Stimulated activated CD4-positive, alpha-beta T cell treated with anti-CD3 and anti-CD28 coated beads, Interleukin-12 subunit alpha, Interleukin-12 subunit beta, amount 100 ng/mL, for 48 hours (primary cell): ENCODE measurements around the gene COL17A1.

Source experiments
- DNase-seq, 3 donors: peaks; one replicate each; pipeline ENCODE4 v3.0.0-alpha.2; 2020; ENCODE audit warnings: low read depth in 2 of 3, low spot score in 1 of 3

COL17A1 gene

DNA sequence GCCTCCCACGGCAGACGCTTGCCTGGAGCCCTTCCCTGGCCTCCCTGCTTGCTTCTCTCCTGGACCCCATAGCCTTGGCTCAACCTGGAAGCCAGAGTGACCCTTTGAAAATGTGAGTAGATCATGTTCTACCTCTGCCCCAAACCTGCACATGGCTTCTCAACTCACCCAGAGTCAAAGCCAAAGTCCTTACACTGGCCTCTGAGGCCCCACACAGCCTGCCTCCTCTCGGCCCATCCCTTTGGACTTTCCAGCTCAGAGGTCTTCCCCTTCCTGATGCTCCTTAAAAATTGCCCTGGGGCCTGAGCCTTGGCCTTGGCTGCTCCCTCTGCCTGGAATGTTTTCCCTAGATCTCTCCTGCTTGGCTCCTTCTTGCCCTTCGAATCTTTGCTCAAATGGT, 32.5 kb downstream of the COL17A1 start:
- DNase-seq = no peak

DNA sequence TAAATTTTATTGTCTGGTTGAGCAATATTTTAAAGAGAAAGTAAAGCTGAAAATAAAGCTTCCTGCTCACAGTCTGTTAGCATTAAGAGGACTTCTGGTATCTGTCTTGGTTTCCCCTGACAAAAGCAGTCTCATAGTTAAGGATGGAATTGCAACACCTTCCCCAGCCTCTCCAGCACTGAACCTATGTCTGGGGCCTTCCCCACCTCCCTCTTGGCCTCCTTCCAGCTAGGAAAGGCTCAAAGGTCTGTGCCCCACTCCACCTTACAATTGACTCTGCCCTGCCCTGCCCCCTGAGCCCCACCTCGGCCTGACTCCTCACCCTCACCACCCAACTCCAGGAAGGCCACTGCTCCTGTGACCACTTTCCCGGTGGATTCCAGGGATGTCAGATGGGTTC, 33.2 kb downstream of the COL17A1 start:
- DNase-seq = no peak

DNA sequence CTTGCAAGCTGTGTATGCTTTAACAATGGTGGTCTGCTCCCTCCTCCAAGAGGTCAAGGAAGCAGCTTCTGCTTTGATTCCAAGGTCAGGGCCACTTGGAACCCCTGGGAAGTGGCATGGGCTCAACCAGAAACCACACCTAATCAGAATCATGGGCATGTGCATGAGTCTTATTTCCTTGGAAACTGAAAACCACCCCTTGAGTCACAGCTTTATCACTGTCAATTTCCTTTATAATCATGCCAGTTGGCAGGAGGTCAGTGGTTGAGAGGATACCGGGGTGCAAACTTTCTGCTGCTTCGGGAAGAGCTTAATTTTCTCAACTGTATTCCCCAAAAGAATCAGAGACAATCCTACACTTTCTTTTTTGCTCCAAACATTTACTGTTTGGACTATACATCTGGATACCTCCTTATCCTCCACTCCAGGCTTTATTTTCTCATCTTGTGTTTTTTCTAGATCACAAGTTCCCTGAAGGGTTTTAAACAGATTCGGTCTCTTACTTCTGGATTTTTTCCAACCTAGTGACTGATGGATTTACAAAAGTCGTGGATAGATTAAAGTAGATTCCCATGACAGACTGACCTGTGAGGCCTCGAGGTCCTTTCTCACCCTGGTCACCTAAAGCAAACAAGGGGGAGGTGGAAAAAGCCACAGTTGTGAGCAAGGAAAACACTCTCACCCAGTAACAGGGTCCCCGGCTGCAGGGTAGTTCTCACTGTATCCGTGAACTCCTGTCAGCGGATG, 36.0 kb downstream of the COL17A1 start:
- no peak for DNase-seq

DNA sequence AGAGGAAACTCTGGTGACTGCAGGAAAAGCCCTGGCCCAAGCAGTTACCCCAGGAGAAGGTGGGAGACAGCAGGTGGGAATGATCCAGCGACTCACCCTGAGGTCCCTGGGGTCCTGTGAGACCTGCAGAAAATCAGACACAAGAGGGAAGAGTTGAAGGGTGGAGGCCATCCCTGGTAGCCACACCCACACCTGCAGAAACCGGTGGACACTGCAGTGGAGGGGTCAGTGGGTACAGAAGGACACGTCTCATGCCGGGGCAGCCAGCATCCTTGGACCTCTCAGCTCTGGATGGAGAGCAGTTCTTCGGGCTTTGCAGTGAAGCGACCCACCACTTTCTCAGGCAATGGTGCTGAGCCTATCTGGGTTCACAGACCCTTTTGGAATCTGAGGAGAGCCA, 39.0 kb downstream of the COL17A1 start:
- DNase-seq = no peak

DNA sequence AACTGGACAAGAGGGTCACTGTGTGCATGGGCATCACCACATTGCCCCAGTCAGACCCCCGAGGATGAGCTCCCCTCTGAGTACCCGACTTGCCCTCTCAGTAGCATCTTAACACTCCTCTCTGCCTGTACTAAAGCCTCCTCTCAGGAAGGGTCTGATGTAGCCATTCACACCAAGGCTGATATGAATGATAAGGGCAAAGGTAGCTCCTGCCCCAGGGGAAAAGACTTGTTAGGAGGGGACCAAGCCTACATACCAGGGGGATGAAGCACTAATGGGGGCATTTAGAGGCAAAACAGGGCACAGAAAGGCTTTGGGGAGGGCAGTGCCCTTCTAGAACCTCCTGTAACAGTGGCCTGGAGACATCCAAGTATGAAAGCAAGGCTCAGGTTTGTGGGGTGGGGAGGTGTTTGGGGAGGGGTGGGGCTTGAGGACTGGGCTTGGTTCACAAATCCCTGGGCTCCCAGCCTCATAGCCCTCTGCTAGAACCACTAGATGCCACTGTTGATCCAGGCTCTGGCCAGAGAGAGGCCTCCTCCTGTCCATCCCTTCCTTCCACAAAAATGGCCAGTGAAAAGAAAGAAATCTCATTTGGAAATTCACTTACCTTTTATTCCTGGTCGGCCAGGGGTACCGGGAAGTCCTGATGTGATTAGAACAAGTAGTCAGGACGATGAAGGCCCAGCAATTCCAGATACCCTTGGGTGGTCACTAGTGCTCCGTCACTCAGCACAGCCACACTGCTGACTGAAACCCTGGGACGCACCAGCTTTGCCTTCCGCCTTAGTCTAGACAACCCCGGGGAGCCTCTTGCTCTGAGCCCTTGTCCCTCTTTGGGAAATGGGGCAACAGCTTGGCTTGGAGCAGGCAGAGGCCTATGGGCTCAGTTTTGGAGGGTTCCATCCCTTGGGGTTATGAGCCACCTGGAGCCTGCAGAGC, 40.3 kb downstream of the COL17A1 start:
- no peak for DNase-seq

DNA sequence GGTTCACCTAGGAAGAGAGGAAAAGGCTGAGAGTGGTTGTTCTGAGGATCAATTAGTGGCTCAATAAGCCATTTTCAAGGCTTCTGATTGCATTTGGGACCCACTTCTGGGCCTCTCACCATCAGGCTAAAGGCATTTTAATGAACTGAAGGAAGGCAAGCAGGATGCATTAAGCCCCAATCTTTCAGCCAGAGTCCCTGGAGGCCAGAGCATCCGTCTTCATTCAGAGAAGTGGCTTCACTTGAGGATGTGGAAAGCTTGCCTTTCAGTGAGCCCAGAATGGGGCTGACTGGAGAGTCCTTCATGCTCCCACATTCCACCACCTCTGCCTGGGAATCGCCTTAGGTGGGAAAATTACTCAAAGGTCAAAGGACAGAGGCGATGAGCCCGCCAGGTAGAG, 41.8 kb downstream of the COL17A1 start:
- no peak for DNase-seq

DNA sequence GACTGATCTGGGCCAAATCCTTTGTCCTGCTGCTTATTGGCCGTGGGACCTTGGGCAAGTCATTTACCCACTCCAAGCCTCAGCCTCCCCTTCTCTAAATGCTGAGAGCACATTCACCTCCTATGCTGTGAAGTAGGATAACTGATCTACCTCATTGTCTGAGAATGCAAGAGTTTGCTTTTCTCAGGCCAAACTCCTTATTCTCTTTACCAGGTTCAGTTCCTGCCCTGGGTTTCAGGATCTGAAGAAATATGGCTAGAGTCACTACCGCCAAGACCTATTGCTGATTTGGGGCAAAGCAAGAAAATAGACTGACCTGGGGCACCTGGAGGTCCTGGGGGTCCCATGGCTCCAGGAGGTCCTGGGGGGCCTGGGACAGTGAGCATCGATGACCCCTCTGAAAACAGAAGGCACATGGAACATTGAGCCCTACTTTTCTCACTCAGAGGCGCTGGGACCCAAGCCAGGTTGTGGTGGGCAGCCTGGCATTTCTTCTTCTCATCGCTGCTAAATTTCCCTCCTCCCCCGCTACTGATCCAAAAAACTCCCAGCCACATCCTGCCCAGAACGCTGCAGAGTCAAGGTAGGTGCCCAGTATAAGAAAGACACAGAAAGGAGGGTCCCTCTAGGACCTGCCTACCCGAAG, 42.4 kb downstream of the COL17A1 start:
- DNase-seq = no peak

DNA sequence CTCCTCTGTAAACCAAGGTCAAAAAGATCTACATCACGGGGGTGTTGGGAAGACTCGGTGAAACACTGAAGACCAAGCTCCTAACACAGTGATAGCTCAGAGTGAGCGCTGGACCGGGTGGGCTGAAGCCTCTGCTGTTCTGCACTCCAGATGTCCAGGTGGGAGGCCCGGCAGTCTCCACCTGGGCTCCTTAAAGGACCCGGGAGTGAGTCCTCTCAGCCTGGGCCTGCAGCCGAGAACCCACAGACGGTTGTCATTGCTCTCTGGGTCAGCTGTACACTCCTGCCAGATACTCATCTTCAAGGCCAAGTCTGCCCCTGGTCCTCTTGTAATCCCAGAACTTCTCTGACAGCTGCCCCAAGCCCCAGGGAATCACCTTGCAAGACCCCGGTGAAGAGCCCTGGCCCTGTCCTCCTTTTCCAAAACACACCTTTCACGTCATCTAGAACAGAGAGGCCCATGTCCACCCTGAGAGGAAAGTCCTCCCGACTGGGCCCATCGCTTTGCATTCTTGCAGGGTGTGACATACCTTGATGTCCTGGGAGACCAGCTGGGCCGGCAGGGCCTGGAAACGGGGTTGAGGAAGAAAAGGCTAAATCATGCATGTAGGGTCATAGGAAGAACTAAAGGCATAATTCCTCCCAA, 43.7 kb downstream of the COL17A1 start:
- no peak for DNase-seq

DNA sequence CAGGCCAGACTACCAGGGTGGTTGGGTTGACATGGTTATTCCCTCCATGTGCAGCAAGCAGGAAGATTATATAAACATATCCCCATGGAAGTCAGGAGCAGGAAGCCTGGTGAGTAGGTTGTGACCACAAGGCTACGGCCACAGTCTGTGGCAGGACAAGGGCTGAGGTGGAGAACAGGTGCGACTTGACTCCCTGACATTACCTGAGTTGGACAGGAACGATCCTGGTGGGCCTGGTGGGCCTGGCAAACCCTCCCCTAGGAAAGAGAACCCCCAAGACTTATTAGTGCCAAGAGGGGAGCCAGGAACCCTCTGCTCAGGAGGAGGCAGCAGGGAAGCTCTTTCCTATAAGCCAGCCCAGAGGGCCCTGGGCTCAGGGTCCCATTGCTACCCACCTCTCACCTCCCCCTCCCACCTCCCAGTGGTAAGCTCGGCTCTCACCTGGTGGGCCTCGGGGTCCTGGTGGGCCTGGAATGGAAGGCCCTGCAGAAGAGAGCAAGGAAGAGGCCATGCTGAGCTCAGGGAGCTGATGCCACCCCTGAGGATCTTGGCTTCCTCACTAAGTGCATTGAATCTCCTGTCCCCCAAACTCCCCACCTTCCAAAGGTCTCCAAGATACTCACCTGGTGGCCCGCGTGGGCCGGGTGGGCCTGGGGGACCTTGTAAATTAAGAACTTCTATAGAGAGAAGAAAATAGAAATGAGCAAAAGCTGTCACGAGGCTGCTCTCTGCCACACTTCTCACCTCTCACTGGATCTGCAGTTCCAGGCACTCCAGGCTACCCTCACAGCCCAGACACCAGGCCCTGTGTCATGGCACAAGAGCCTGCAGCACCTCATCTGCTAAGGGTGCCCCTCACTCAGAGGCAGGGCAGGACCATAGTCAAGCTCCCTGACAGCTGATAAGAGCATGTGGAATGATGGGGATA, 44.6 kb downstream of the COL17A1 start:
- DNase-seq = no peak

DNA sequence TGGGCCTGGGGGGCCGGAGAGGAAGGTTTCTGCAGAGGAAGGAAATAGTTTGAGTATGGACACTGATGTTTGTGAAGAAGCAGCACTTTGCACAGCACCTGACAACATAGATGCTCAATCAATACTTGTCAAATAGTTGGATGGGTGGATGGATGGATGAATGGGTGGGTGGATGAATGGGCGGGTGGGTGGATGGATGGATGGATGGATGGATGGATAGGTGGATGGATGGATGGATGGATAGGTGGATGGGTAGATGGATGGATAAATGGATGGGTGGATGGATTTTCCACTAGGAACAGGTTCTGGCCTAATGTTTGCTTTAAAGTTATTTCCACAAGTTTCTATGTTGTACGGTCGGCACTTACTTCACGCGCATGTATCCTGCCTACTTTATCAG, 45.3 kb downstream of the COL17A1 start:
- DNase-seq = no peak

DNA sequence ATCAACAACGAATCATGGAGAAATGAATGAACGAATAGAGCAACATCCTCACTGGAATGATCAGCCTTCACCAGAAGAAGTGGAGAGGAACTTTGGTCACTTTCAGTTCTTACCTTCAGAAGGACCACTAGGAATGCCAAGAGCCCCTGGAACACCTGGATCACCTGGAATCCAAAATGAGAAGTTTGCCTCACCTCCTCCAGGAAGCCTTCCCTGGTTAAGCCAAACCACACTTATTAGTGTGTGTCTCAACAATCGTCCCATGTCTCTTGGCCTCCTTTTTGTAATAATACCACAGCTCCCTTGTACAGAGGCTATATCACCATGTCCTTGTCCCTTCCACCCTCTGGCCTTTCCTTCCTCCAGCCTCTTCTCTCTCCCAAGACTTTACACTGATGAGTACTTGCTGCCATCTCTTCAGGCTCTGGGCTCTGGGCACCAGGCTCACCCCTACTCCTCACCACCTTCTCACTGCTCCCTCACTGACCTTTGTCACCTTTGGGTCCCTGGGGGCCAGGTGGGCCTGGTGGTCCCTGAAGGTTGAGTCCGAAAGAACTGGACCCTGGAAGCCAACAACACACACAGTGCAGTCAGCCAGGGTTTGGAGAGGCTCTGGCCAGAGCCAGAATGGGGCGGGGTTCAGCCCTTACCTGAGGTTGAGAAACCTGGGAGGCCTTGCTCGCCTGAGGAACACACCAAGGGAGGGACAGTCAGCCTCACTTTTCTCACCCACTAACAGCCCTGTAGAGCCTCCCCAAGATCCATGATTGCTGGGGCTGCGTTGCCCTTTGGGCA, 46.5 kb downstream of the COL17A1 start:
- DNase-seq = no peak

DNA sequence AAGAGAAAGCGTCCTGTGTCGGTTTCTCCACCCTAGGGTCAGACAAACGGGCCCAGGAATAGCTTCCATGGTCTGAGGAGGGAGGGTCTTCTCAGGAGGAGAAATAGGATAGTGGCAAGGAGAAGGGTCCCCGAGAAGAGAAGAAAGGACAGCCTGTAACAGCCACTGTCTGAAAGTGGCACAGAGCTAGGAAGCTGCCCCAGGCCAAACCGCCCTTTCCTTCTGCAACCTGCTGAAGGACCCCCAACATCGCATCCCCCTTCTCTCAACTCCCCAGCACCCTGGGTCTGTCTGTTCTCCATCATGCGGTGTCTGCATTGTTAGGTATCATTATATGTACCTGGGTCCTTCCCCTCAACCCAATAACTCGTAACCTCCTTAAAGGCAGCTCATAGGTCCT, 47.1 kb downstream of the COL17A1 start:
- no peak for DNase-seq

DNA sequence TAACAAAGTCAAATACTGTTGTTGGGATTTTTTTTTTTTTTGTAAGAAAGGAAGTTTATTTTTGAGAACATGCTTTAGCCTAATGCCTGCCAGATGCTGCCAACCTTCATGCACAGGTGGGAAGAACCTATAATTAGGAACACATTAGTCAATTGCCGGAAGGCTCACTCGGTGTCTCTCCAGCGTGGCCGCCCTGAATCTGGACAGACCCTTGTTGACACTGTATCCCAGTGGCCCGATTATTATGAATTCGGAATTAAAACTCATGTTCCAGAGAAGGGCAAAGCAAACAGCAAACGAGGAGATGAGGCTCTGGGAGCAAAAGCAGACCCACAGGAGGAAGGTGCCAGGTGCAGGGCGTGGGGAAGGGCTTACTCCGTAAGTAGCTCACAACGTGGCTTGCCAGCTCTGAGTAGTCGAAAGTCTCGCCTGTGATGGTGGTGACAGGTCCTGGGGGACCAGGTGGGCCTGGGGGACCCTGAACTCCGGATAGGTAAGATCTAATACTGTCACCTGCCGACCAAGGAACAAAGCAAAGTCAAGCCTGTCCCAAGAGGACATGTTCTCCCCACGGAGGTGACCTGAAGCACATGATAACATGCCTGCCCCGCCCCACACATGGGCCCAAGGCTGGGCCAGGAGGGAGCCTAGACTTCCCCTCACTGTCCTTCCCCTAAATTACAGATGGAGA, 48.3 kb downstream of the COL17A1 start:
- no peak for DNase-seq

DNA sequence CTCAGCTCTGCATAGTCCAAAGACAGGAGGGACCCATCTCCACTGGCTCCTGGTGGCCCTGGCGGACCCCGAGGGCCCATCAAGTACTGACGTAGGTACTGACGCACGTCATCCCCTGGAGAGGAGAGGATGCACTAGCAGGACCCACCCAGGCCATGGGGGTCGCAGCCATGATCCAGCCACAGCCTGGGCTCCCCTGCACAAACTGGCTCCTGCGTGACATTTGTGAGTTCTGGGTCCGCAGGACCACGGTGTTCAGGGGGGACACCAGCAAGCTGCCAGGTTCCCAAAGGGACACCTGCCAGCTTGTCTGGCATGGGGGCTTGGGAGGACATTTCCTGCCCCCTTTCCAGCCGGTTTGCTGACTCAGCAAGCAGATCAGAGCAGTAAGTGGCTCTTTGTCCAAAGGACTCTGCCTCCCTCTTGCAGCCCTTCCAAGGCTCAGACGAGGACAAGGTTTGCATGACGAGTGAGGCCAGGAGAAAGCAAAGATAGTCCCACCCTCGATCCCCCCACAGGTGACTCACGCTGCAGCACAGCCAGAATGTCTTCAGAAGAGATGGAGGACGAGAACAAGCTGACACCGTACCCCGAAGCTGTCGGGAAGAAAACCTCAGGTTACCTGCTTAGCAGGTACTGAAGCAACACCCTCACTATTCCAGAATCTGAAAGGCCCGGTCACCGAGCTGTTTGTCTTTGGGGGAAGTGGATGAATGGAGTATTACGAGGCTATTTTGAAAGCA, 49.0 kb downstream of the COL17A1 start:
- DNase-seq = no peak

DNA sequence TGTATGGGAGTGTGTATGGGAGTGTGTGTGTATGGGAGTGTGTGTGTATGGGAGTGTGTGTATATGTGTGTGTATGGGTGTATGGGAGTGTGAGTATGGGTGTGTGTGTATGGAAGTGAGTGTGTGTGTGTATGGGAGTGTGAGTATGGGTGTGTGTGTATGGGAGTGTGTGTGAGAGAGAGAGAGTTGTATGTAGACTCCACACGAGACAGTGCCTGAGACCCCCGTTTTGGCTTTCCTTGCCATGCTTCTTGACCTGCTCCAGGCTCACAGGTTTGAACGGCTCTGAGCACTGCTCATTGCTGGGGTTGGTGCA, 49.7 kb downstream of the COL17A1 start:
- DNase-seq = no peak

DNA sequence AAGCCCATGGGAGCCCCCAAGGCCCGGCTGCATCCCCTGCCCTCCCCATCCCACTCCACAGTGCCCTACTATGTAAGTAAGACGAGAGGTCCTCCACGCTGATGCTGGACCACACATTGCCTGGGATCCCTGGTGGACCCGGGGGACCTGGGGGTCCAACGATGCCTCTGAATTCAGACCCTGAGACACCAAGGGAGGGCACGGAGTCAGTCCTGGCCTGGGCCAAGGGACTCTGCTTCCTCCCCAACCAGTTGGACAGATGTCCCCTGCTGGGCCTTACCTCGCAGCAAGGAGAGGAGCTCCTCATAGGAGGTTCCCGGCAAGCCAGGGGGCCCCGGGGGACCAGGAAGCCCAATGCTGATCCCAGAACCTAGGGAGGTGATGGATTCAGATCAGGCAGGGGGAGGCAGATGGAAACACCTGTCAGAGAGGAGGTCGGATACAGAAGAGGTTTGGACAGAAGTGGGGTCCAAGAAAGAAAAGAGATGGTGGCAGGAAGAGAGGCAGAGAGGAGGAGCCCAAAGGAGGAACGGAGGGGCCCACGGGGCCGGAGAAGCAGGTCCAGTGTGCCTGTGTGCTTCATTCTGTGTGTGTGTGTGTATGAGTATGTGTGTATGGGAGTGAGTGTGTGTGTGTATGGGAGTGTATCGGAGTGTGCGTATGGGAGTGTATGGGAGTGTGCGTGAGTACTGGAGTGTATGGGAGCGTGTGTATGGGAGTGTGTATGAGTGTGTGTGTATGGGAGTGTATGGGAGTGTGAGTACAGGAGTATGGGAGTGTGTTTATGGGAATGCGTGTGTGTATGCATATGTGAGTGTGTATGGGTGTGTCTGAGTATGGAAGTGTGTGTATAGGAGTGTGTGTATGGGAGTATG, 50.2 kb downstream of the COL17A1 start:
- DNase-seq = no peak

DNA sequence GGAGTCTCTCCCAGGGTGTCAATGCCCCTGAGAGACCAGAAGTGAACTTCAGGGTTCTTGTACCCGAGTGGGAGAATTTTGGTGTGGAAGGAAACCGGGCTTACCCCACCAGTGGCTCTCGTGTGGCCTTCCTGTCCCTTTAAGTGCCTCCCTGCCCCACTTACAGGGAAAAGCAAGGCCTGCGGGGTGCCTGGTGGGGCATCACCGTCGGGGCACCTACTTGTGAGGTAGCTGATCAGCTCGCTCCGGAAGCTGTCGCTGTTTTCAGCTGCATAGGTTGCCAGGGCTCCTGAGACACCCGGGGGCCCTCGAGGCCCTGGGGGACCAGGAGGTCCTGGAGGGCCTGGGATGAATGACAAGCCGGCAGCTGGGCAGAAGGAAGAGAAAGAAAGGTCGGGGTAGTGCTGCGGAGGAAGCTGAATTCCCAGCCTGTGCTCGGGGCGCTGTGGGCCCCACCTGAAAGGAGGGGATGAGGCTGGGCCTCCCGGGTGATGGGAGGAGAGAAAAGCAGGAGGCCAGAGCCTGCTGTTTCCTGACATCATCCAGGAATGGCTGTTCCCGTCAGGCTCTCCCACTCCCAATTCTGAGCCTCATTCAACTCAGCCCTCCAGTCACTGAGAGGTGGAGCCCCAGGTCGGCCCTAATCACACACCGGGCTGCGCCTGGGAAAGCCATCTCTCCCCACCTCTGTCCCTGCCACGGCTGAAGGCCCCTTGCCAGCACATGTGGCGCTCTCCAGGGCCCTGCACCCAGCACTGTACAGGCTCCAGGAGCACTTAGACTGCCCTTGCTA, 51.1 kb downstream of the COL17A1 start:
- DNase-seq = no peak
